ENCODE data around the gene SETD1B.

SETD1B gene

DNA sequence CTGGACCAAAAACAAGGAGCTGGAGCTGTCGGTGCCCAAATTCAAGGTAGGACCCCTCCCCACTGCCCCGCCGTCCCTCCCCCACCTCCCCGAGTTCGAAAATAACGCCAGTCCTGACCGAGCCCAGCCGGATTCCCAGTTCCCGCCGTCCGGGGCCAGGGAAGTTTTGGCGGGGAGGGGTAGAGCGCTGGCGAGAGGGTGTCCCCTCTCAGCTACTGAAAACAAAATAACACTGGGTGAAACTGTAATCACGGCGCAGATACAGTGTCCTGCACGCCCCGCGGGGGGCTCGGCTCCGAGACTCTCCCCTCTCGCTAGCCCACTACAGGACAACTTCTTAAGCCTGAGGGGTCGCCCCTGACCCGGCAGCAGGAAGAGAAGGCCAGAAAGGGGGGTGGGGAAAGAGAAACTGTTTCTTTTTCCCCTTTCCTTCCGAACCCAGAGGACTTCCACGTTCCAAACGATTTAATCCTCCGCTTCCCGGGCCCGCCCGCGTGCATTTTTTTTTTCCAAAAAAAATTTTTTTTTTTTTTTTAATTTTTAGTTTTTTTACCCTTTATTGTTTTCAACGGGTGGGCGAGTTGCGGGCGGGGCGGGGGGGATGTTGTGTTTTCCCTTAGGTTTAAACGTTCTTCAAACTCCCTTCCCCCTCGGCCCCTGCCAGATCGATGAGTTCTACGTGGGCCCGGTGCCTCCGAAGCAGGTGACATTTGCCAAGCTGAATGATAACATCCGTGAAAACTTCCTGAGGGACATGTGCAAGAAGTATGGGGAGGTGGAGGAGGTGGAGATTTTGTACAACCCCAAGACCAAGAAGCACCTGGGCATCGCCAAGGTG is 1.6 kb downstream of the SETD1B start:
- Histone ChIP-seq H3K4me1 (ENCODE audit: insufficient read depth, low read length) (peaks cover 11% of the 10 kb centered on the region; the same call in 1 of the 2 replicates), H3K36me3 (ENCODE audit: insufficient read depth, low read length) (peaks cover 4% of the 10 kb centered on the region; the same call in 1 of the 2 replicates), H3K9me3 (ENCODE audit: control insufficient read depth, insufficient read depth, low read length) (no peaks in the 10 kb centered on the region), H3K9ac (ENCODE audit: low read depth, low read length) (peak overlapping the region; percentile 82)

DNA sequence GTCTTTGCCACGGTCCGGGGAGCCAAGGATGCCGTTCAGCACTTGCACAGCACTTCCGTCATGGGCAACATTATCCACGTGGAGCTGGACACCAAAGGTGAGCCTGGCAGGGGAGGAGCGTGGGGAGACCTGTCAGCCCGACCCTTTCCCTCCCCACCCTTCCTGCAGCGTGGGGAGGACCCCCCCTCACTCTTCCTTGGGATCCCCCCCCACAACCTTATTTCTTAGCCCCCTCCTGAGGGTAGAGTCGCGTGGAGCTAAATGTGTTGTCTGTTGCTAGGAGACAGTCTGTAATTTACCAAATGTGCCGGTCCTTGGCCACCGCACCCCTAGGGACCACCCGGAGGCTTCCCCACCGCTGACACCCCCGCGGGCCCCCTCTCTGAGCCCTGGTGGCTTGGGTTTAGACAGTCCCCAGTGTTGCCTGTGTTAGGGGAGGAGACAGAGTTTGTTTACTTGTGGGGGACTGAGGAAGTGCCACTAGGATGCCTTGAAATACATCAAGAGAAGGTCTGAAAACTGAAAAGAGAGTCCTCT is 2.3 kb downstream of the SETD1B start:
- Histone ChIP-seq H3K4me1 (ENCODE audit: insufficient read depth, low read length) (peaks cover 15% of the 10 kb centered on the region), H3K36me3 (ENCODE audit: insufficient read depth, low read length) (peaks cover 4% of the 10 kb centered on the region; the same call in 1 of the 2 replicates), H3K9ac (ENCODE audit: low read depth, low read length) (peak overlapping the region; percentile 82)

DNA sequence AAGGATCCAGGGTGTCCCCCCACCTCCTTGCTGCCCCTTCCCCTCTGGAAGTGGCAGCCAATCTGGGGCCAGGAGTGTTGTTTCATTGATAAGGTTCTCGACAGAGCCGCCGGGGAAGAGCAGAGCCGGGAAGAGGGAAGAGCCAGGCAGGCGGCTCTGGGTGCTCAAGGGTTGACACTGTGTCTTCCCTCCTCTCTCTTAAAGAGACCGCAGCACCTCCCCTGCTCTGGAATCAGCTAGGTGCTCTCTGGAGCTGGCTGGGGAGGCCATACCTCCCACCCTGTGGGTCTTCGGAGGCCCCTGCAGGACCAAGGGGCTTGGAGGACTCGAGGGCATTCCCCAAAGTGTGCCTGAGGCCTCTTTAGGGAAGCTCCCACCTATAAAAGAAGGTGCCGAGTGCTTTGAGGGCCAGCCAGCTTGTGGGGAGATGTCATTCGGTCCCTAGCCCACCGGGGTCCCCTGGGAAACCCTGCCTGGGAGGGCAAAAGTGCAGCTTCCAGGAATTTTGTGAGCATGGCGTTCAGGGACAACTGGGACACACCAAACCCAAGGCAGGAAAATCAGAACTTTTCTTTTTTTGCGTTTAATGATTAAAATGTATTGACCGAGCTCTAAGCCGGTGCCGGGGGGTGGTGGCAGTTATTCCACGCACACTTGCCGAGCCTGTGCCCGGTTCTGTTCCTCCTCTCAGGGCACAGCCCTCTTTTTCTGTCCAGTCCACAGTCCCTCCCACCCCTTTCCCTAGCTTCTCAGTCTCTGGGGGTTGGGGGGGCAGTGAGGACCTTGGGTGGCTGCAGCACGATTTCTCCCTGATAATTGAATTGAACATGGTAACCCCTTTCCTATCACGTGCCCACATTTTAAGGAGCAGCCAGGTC is 3.0 kb downstream of the SETD1B start:
- Histone ChIP-seq H3K9ac (ENCODE audit: low read depth, low read length) (peak overlapping the region; percentile 82), H3K36me3 (ENCODE audit: insufficient read depth, low read length) (0 out of 2 replicates have a peak, but pooled peaks cover 4% of the 10 kb centered on the region), H3K9me3 (ENCODE audit: control insufficient read depth, insufficient read depth, low read length) (no peaks in the 10 kb centered on the region), H3K4me1 (ENCODE audit: insufficient read depth, low read length) (peaks cover 19% of the 10 kb centered on the region)

More for the DNA sequence above, 2.3 kb downstream of the SETD1B start:
- H3K9me3 ChIP-seq (ENCODE audit: control insufficient read depth, insufficient read depth, low read length): no peaks in the 10 kb centered on the region

DNA sequence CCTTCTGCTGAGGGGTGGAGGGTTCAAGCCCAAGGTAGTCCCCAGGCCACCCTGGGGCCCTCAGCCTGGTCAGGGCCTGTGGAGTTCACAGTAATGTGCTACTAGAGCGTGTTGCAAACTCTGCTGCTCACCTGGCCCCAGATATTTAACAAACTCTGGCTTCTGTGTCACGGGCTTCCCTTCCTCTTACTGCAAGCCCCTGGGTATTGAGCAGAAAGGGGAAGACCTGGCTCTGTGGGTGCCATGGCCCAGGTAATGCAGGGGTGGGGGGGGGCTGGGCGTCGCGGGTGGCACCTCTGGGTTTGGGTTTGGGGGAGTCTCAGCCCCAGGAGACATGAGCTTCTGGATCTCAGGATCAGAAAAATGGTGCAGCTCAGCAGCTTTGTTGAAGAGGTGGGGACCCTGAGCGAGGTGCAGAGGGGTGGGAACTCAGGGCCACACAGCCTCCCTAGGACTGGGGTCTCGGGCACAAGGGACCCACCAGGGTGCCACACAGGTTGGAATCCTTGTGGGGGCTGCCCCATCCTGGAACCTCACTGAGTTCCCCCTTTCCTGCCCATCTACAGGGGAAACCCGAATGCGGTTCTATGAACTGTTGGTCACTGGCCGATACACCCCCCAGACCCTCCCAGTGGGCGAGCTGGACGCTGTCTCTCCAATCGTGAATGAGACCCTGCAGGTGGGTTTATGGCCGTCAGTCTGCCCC is 4.0 kb downstream of the SETD1B start:
- Histone ChIP-seq H3K4me1 (ENCODE audit: insufficient read depth, low read length) (peaks cover 19% of the 10 kb centered on the region), H3K9me3 (ENCODE audit: control insufficient read depth, insufficient read depth, low read length) (no peaks in the 10 kb centered on the region), H3K9ac (ENCODE audit: low read depth, low read length) (no peak overlapping the region), H3K36me3 (ENCODE audit: insufficient read depth, low read length) (0 out of 2 replicates have a peak, but pooled peaks cover 4% of the 10 kb centered on the region)

DNA sequence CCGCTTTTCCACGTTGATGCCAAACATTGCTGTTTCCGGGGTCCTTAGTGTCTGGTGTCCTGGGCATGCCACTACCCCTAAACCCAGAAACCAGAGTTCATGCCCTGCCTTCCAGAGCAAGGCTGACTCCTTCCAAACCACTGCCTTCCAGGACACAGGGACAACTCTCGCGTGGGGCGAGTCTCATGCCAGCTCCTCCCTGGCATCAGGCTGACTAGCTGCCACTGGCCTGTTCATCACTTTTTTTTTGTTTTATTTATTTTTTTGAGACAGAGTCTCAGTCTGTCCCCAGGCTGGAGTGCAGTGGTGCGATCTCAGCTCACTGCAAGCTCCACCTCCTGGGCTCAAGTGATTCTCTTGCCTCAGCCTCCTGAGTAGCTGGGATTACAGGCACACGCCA is 4.8 kb downstream of the SETD1B start:
- H3K36me3 ChIP-seq (ENCODE audit: insufficient read depth, low read length): 0 out of 2 replicates have a peak, but pooled peaks cover 4% of the 10 kb centered on the region
- no peaks in the 10 kb centered on the region for H3K9me3 ChIP-seq (ENCODE audit: control insufficient read depth, insufficient read depth, low read length)
- peaks cover 19% of the 10 kb centered on the region for H3K4me1 ChIP-seq (ENCODE audit: insufficient read depth, low read length)
- H3K9ac ChIP-seq (ENCODE audit: low read depth, low read length): no peak overlapping the region

DNA sequence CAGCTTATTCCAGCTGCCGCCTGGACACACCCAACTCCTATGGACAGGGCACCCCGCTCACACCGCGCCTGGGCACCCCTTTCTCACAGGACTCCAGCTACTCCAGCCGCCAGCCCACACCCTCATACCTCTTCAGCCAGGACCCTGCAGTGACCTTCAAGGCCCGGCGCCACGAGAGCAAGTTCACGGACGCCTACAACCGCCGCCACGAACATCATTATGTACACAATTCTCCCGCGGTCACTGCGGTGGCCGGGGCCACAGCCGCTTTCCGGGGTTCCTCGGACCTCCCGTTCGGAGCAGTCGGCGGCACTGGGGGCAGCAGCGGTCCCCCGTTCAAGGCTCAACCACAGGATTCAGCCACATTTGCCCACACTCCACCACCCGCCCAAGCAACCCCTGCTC is 5.9 kb downstream of the SETD1B start:
- Histone ChIP-seq H3K9ac (ENCODE audit: low read depth, low read length) (no peak overlapping the region), H3K36me3 (ENCODE audit: insufficient read depth, low read length) (0 out of 2 replicates have a peak, but pooled peaks cover 4% of the 10 kb centered on the region), H3K4me1 (ENCODE audit: insufficient read depth, low read length) (peaks cover 19% of the 10 kb centered on the region), H3K9me3 (ENCODE audit: control insufficient read depth, insufficient read depth, low read length) (no peaks in the 10 kb centered on the region)

DNA sequence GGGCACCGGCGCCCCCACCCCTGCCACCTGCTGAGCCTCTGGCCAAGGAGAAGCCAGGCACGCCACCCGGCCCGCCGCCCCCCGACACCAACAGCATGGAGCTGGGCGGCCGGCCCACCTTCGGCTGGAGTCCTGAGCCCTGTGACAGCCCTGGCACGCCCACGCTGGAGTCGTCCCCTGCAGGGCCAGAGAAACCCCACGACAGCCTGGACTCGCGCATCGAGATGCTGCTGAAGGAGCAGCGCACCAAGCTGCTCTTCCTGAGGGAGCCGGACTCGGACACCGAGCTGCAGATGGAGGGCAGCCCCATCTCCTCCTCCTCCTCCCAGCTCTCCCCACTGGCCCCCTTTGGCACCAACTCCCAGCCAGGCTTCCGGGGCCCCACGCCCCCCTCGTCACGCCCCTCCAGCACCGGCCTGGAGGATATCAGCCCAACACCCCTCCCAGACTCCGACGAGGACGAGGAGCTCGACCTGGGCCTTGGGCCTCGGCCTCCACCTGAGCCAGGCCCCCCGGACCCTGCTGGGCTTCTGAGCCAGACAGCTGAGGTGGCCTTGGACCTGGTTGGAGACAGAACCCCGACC is 6.5 kb downstream of the SETD1B start:
- Histone ChIP-seq H3K9ac (ENCODE audit: low read depth, low read length) (no peak overlapping the region), H3K4me1 (ENCODE audit: insufficient read depth, low read length) (peaks cover 19% of the 10 kb centered on the region), H3K36me3 (ENCODE audit: insufficient read depth, low read length) (0 out of 2 replicates have a peak, but pooled peaks cover 4% of the 10 kb centered on the region), H3K9me3 (ENCODE audit: control insufficient read depth, insufficient read depth, low read length) (no peaks in the 10 kb centered on the region)

DNA sequence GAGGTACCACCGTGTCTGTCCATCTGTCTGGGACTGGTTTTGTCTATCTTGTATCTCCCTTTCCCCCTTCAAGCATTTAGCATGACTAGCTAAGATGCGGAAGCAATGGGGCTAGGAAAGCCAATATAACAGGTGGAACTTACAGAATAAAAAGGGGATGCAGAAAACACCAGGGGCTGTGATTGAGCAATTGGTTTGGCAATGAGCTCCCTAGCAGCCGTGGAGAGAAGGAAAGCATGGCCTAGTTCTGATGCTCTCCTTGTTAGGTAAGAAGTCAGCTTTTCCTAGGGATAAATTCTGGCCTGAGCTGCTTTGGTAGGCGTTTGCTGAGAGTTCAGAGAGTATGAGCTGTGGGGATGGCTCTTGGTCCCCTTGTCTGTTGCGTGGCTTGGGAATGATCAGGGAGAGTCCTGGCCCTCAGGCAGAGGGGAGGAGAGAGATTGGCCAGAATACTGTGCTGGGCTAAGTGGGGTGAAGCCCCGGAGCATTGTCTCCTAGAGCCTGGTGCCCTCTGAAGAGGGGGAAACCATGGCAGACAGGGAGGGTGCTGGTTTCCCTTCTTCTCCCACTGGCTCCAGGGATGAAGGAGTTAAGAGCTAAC is 7.1 kb downstream of the SETD1B start:
- Histone ChIP-seq H3K9ac (ENCODE audit: low read depth, low read length) (peak overlapping the region; percentile 83), H3K9me3 (ENCODE audit: control insufficient read depth, insufficient read depth, low read length) (no peaks in the 10 kb centered on the region), H3K4me1 (ENCODE audit: insufficient read depth, low read length) (peaks cover 19% of the 10 kb centered on the region), H3K36me3 (ENCODE audit: insufficient read depth, low read length) (0 out of 2 replicates have a peak, but pooled peaks cover 4% of the 10 kb centered on the region)

DNA sequence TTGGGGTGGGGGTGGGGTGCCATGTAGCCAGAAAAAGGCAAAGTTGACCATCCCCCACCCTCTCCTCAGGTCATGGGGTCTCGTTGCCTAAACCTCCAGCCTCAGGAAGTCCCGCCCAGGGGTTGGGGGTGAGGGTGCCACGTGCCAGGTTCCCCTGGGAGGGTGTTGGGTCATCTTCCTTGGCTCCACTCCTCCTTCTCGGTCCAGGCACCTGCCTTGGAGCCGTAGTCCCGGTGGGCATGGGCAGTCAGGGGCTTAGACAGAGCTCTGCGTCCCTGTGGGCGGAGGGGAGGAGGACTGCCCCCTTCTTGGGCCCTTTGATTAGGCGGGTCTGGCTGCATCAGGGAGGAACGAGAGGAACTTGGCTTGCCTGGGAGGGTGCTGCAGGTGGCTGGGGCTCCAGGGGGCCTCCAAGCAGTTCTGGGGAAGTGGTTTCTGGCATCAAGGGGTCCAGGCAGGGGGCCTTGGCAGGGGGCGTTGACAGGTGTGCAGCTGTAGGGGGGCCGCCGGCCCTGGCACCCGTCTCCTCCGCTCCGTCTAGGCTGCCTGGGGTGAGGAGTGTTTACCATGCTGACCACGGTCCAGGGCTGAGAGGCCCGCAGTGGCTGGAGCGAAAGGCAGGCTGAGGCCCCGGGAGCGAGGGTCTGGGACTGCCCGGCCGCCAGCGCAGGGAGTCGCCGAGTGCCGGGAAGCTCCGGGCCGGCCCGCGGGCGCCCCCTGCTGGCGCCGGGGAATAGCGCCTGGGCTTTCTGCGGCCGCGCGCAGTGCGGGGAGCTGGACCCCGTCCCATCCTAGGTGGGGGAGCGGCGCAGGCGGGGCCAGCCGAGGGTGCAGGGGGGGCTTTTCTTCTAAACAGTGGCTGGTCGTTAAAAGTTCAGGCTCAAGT is 7.9 kb downstream of the SETD1B start:
- Histone ChIP-seq H3K9ac (ENCODE audit: low read depth, low read length) (peak overlapping the region; percentile 83), H3K4me1 (ENCODE audit: insufficient read depth, low read length) (peaks cover 18% of the 10 kb centered on the region), H3K9me3 (ENCODE audit: control insufficient read depth, insufficient read depth, low read length) (no peaks in the 10 kb centered on the region), H3K36me3 (ENCODE audit: insufficient read depth, low read length) (peaks cover 4% of the 10 kb centered on the region; the same call in 1 of the 2 replicates)

DNA sequence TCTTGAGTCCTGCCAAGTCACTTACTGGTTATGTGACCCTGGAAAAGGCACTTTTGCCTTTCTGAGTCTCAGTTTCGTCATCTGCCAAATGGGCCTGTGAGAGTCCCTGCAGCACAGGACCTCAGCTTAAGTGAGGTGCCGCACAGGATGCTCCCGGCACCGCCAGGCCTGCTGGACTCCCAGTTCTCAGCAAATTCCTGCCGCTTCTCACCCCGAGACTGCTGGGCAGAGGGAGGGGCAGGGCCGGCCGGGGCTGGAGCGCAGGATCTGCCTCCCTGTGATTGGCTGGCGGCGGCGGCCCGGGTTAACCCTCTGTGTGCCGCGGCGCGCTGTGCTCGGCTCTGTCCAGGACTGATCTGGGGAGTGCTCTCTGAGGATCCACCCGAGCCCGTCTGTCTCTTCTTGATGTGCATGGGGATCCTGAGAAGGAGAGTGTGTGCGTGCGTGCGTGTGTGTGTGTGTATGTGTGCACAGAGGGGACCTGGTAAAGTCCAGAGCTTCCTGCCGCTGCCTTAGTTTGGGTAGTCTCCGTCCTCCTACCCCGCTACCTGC is 8.6 kb downstream of the SETD1B start:
- H3K9me3 ChIP-seq (ENCODE audit: control insufficient read depth, insufficient read depth, low read length): no peaks in the 10 kb centered on the region
- H3K9ac ChIP-seq (ENCODE audit: low read depth, low read length): peak overlapping the region; percentile 83
- peaks cover 11% of the 10 kb centered on the region for H3K4me1 ChIP-seq (ENCODE audit: insufficient read depth, low read length)
- H3K36me3 ChIP-seq (ENCODE audit: insufficient read depth, low read length): peaks cover 4% of the 10 kb centered on the region; the same call in 1 of the 2 replicates

DNA sequence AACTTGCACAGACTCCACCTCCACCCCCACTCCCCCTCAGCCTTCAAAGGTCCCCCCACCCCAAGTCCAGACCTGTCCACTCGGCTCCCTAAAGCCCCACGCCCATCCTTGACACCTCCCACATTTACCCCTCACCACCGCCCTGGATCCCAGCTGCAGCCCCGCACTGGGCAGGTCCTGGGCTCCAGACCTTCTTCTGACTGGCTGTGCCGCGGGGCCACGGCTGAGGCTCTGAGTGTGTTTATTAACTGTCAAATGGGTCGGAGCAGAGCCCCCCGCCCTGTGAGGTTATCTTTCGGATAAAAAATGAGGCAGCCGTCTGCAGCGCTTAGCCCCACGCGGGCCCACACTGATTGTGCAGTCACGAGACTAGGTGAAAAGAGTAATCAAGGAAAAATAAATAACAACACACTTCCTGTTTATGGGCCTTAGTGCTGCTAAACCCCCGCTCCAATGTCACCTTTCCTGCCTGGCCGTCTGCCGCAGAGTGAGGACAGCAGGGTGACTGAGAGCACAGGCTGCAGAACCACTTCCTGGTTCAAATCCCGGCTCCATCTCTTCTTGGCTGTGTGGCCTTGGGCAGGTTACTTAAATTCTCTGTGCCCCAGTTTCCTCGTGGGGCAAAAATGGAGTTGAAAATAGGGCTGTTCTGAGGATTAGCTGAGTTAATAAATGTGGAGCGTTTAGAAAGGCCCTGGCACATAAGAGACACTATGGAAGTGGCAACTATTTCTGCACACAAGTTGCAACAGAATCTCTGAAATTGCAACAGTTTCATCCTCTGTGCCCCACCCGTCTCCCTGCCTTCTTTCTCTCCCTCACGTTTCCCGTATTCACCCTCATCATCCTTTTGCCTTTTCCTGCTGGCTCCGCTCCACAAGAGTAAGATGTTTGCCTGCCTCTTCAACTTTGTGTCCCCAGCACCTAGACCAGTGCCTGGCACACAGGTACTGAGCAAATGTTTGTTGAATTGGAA is 9.4 kb downstream of the SETD1B start:
- H3K4me1 ChIP-seq (ENCODE audit: insufficient read depth, low read length): peaks cover 8% of the 10 kb centered on the region
- H3K9ac ChIP-seq (ENCODE audit: low read depth, low read length): peak overlapping the region; percentile 83; the same call in 1 of the 2 replicates
- H3K36me3 ChIP-seq (ENCODE audit: insufficient read depth, low read length): peaks cover 4% of the 10 kb centered on the region; the same call in 1 of the 2 replicates
- no peaks in the 10 kb centered on the region for H3K9me3 ChIP-seq (ENCODE audit: control insufficient read depth, insufficient read depth, low read length)
